Measurements from ENCODE around the gene REXO5.

The REXO5 gene

GRCh38 chr16:20814784-20815183, 8.5 kb downstream of the REXO5 start:
- Histone ChIP-seq H3K9me2 (replicated peaks; ENCODE audit: control insufficient read depth, low read length) (no peaks in the 10 kb centered on the region), H4K20me1 (ENCODE audit: control insufficient read depth, insufficient read depth, low read depth, low read length) (no peaks in the 10 kb centered on the region), H3K4me1 (ENCODE audit: control insufficient read depth, low read length) (no peaks in the 10 kb centered on the region), H3K27me3 (ENCODE audit: control insufficient read depth, low read length) (no peaks in the 10 kb centered on the region), H3K79me2 (ENCODE audit: control insufficient read depth, low read length) (no peaks in the 10 kb centered on the region), H3K4me3 (ENCODE audit: low read length) (no peak overlapping the region), H3K27ac (ENCODE audit: low read depth, low read length) (no peak overlapping the region), H3K4me2 (ENCODE audit: low read length) (no peak overlapping the region), H3K9me3 (ENCODE audit: control insufficient read depth, insufficient read depth, low read length) (no peaks in the 10 kb centered on the region), H3F3A (ENCODE audit: control insufficient read depth, insufficient read depth) (no peaks in the 10 kb centered on the region), H3K36me3 (ENCODE audit: control insufficient read depth, low read length) (peaks cover 22% of the 10 kb centered on the region)
- TF ChIP-seq EZH2phosphoT487 (IDR thresholded peaks at IDR 0.05; ENCODE audit: borderline replicate concordance, low read length): no peak
- TF ChIP-seq, protein P1, sequence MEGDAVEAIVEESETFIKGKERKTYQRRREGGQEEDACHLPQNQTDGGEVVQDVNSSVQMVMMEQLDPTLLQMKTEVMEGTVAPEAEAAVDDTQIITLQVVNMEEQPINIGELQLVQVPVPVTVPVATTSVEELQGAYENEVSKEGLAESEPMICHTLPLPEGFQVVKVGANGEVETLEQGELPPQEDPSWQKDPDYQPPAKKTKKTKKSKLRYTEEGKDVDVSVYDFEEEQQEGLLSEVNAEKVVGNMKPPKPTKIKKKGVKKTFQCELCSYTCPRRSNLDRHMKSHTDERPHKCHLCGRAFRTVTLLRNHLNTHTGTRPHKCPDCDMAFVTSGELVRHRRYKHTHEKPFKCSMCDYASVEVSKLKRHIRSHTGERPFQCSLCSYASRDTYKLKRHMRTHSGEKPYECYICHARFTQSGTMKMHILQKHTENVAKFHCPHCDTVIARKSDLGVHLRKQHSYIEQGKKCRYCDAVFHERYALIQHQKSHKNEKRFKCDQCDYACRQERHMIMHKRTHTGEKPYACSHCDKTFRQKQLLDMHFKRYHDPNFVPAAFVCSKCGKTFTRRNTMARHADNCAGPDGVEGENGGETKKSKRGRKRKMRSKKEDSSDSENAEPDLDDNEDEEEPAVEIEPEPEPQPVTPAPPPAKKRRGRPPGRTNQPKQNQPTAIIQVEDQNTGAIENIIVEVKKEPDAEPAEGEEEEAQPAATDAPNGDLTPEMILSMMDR (IDR thresholded peaks at IDR 0.05; ENCODE audit: low read depth, low read length, poor library complexity, severe bottlenecking): no peak

GRCh38 chr16:20818929-20819585, 12.7 kb downstream of the REXO5 start:
- no peaks in the 10 kb centered on the region for H3K27me3 ChIP-seq (ENCODE audit: control insufficient read depth, low read length)
- H4K20me1 ChIP-seq (ENCODE audit: control insufficient read depth, insufficient read depth, low read depth, low read length): no peaks in the 10 kb centered on the region
- no peak overlapping the region for H3K4me2 ChIP-seq (ENCODE audit: low read length)
- TF ChIP-seq, protein P1 (IDR thresholded peaks at IDR 0.05; ENCODE audit: low read depth, low read length, poor library complexity, severe bottlenecking): no peak
- TF ChIP-seq EZH2phosphoT487 (IDR thresholded peaks at IDR 0.05; ENCODE audit: borderline replicate concordance, low read length): no peak
- H3K9me2 ChIP-seq (replicated peaks; ENCODE audit: control insufficient read depth, low read length): no peaks in the 10 kb centered on the region
- H3K9me3 ChIP-seq (ENCODE audit: control insufficient read depth, insufficient read depth, low read length): no peaks in the 10 kb centered on the region
- no peak overlapping the region for H3K4me3 ChIP-seq (ENCODE audit: low read length)
- H3K4me1 ChIP-seq (ENCODE audit: control insufficient read depth, low read length): no peaks in the 10 kb centered on the region
- no peaks in the 10 kb centered on the region for H3K79me2 ChIP-seq (ENCODE audit: control insufficient read depth, low read length)
- H3F3A ChIP-seq (ENCODE audit: control insufficient read depth, insufficient read depth): no peaks in the 10 kb centered on the region
- H3K36me3 ChIP-seq (ENCODE audit: control insufficient read depth, low read length): peaks cover 29% of the 10 kb centered on the region
- no peak overlapping the region for H3K27ac ChIP-seq (ENCODE audit: low read depth, low read length)

GRCh38 chr16:20821682-20822081, 15.4 kb downstream of the REXO5 start:
- Histone ChIP-seq H3K9me2 (replicated peaks; ENCODE audit: control insufficient read depth, low read length) (no peaks in the 10 kb centered on the region), H3K27ac (ENCODE audit: low read depth, low read length) (no peak overlapping the region), H4K20me1 (ENCODE audit: control insufficient read depth, insufficient read depth, low read depth, low read length) (no peaks in the 10 kb centered on the region), H3K27me3 (ENCODE audit: control insufficient read depth, low read length) (no peaks in the 10 kb centered on the region), H3K79me2 (ENCODE audit: control insufficient read depth, low read length) (no peaks in the 10 kb centered on the region), H3K4me3 (ENCODE audit: low read length) (no peak overlapping the region), H3K36me3 (ENCODE audit: control insufficient read depth, low read length) (peaks cover 22% of the 10 kb centered on the region), H3F3A (ENCODE audit: control insufficient read depth, insufficient read depth) (no peaks in the 10 kb centered on the region), H3K4me1 (ENCODE audit: control insufficient read depth, low read length) (no peaks in the 10 kb centered on the region), H3K9me3 (ENCODE audit: control insufficient read depth, insufficient read depth, low read length) (no peaks in the 10 kb centered on the region), H3K4me2 (ENCODE audit: low read length) (no peak overlapping the region)
- TF ChIP-seq, protein P1 (IDR thresholded peaks at IDR 0.05; ENCODE audit: low read depth, low read length, poor library complexity, severe bottlenecking): no peak
- TF ChIP-seq EZH2phosphoT487 (IDR thresholded peaks at IDR 0.05; ENCODE audit: borderline replicate concordance, low read length): no peak
